Measurements from ENCODE around the gene TACC3. TPM values are rescaled to one million over a fixed set of nuclear protein-coding genes. Genes with fewer than 3 reads are reported as not detected.

Gene TACC3
- total RNA-seq, 4 donors from 2014 or later: 8.6 to 15.0 (median 11.9) TPM

GRCh38 chr4:1771555-1772305 lies 50.4 kb downstream of the TACC3 start:
- WGBS, 2 donors: 58 to 61% methylated on average over 10 to 23 of the region's 28 CpGs
- Histone ChIP-seq H3K9me3 (no peaks in the 10 kb centered on the region), H3K27ac (no peak overlapping the region), H3K36me3 (no peaks in the 10 kb centered on the region), H3K27me3 (peaks cover 0 to 74% of the 10 kb centered on the region in 2 donors), H3K4me1 (peaks cover 0 to 9% (median 6%) of the 10 kb centered on the region in 4 donors), H3K4me3 (no peak overlapping the region)
- no peak for DNase-seq (ENCODE audit: low spot score in 2 of 2)
- TF ChIP-seq EP300 (IDR thresholded peaks at IDR 0.05): no peak
- no peak for TF ChIP-seq POLR2A (IDR thresholded peaks at IDR 0.05)
- TF ChIP-seq CTCF (IDR thresholded peaks at IDR 0.05): no peak

DNA sequence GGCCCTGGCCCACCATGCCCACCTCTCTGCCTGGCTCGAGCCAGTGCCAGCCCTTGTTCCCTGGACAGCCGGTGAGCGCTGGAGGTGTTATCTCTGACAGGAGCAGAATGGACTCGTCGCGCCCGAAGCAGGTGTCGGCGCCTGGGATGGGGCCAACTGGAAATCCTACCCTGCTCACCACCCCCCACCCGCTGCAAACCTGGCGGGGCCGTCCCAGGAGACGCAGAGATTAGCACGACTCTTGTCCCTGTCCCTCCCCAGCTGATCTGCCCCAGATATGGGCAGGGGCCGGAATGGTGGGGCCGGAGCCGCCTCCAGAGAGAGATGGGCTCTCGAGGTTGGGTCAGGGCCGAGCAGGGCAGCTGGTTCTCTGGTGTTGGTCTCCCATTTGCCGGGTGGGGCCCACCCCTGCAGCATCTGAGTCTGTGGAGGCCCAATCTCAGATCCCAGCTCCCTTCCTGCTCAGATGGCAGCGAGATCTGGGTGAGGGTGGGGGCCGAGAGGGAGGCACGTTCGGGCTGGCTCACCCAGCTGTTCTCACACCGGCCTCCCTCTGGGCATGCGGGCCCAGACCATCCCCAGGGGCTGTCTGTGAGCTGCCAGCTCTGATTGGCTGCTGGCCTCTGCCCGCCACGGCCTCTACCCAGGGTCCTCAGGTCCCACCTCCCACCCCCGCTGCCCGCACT lies 51.7 kb downstream of the TACC3 start:
- no peak for TF ChIP-seq CTCF (IDR thresholded peaks at IDR 0.05)
- no peak for TF ChIP-seq EP300 (IDR thresholded peaks at IDR 0.05)
- TF ChIP-seq POLR2A (IDR thresholded peaks at IDR 0.05): no peak
- H3K27ac ChIP-seq: no peak overlapping the region
- peaks cover 0 to 78% of the 10 kb centered on the region in 2 donors for H3K27me3 ChIP-seq
- peaks cover 0 to 12% (median under 1%) of the 10 kb centered on the region in 4 donors for H3K4me1 ChIP-seq
- no peaks in the 10 kb centered on the region for H3K36me3 ChIP-seq
- no peak for DNase-seq (ENCODE audit: low spot score in 2 of 2)
- WGBS, 2 donors: 77 to 88% methylated on average over 23 to 28 of the region's 30 CpGs
- H3K4me3 ChIP-seq: no peak overlapping the region
- no peaks in the 10 kb centered on the region for H3K9me3 ChIP-seq

DNA sequence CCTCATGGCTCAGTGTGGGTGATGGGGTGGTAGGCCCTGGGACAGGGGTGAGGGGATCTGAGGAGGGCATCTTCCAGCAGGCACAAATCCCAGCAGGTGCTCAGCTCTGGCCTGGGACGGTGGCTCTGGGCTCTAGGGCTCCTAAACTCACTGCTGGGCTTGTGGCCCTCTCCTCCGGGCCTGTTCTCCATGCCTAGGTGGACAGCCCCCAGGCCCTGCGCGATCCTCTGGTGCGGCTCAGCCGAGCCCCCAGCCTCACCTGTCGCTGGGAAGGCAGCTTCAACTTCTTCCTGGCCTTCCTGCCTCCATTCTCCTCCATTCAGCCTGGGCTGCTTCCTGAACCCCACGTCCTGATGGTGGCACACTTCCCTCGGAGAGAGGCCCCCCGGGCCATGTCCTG lies 52.4 kb downstream of the TACC3 start:
- H3K36me3 ChIP-seq: no peaks in the 10 kb centered on the region
- peaks cover 0 to 73% of the 10 kb centered on the region in 2 donors for H3K27me3 ChIP-seq
- 88% methylated on average over 9 to 10 of the region's 10 CpGs for WGBS, 2 donors
- no peak for TF ChIP-seq EP300 (IDR thresholded peaks at IDR 0.05)
- TF ChIP-seq CTCF (IDR thresholded peaks at IDR 0.05): no peak
- H3K4me1 ChIP-seq: peaks cover 0 to 18% (median 0%) of the 10 kb centered on the region in 4 donors
- no peak for DNase-seq (ENCODE audit: low spot score in 2 of 2)
- H3K9me3 ChIP-seq: no peaks in the 10 kb centered on the region
- no peak overlapping the region for H3K4me3 ChIP-seq
- H3K27ac ChIP-seq: no peak overlapping the region

DNA sequence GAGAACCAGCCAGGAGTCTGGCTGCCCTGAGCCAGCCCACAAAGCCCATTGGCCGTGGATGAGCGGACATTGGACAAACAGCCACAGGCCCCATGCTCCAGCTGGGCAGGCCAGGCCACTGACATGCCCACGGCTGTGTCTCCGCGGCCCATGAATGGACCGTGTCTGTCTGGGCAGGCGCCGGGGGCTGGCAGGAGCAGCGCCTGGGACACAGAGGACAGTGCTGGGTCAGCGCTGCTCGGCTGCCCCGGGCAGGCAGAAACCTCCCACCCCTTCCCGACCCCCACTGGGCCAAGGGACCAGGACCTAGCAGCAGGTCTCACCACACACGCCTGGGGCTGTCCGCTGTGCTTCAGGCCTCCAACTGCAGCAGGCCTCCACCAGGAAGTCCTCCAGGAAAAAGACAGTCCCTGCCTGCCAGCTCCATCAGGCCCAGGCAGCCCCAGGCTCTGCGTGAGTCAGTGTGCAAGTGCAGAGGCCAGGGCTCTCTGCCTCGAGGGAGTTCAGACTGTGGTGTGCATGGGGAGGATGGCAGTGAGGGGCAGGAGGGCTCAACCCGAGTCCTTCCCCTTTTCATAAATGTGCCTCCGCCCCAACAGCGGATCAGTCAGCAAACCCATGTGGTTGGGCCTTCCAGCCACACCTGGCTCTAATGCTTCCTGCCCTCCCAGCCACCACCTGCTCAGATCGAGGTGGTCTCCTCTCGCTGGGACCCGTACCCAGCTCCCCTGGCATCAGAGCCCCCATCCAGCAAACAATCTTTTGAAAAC lies 54.6 kb downstream of the TACC3 start:
- TF ChIP-seq EP300 (IDR thresholded peaks at IDR 0.05) (no peak), POLR2A (IDR thresholded peaks at IDR 0.05) (no peak), CTCF (IDR thresholded peaks at IDR 0.05) (no peak)
- H3K9me3 ChIP-seq: no peaks in the 10 kb centered on the region
- DNase-seq (ENCODE audit: low spot score in 2 of 2): no peak
- peak overlapping the region in 1 of 4 donors; percentile 8 for H3K27ac ChIP-seq
- WGBS, 2 donors: 50 to 60% methylated on average over 10 to 11 of the region's 23 CpGs
- H3K27me3 ChIP-seq: peaks cover 0 to 52% of the 10 kb centered on the region in 2 donors
- H3K4me3 ChIP-seq: no peak overlapping the region
- H3K36me3 ChIP-seq: no peaks in the 10 kb centered on the region
- H3K4me1 ChIP-seq: peaks cover 0 to 19% (median 0%) of the 10 kb centered on the region in 4 donors
